Measurements from ENCODE around the gene TMEM63A.
"Not testable (repeated sequence)": the region's sequence is repeated elsewhere in the genome, so short reads cannot be mapped to it uniquely, and the experiment has no call there.

TMEM63A gene

GRCh38 chr1:225888289-225888897, 6.2 kb upstream of the TMEM63A start:
- Histone ChIP-seq H3K79me2 (ENCODE audit: insufficient read depth, low read depth) (no peaks in the 10 kb centered on the region), H3K4me1 (ENCODE audit: low read depth, poor library complexity, severe bottlenecking) (peaks cover 12% of the 10 kb centered on the region), H3K4me2 (no peak overlapping the region), H3K27me3 (ENCODE audit: insufficient read depth, low read depth) (no peaks in the 10 kb centered on the region), H3K9ac (no peak overlapping the region), H3K27ac (no peak overlapping the region), H3K4me3 (IDR thresholded peaks at IDR 0.05; ENCODE audit: insufficient read depth, low read depth, low read length) (no peak overlapping the region), H2AFZ (ENCODE audit: low read depth) (no peak overlapping the region), H4K20me1 (ENCODE audit: insufficient read depth) (no peaks in the 10 kb centered on the region), H3K36me3 (ENCODE audit: insufficient read depth) (no peaks in the 10 kb centered on the region)
- TF ChIP-seq CTCF (conservative IDR thresholded peaks at IDR 0.05; ENCODE audit: low read depth, low read length), result no peak

GRCh38 chr1:225887554-225888288, 5.5 kb upstream of the TMEM63A start:
- H3K36me3 ChIP-seq (ENCODE audit: insufficient read depth); H4K20me1 ChIP-seq (ENCODE audit: insufficient read depth); H3K9ac ChIP-seq; H2AFZ ChIP-seq (ENCODE audit: low read depth); H3K27me3 ChIP-seq (ENCODE audit: insufficient read depth, low read depth); H3K27ac ChIP-seq; H3K79me2 ChIP-seq (ENCODE audit: insufficient read depth, low read depth); H3K4me2 ChIP-seq; H3K4me3 ChIP-seq (IDR thresholded peaks at IDR 0.05; ENCODE audit: insufficient read depth, low read depth, low read length): not testable (repeated sequence)
- H3K4me1 ChIP-seq (ENCODE audit: low read depth, poor library complexity, severe bottlenecking), result peaks cover 16% of the 10 kb centered on the region

GRCh38 chr1:225887030-225887314, 4.8 kb upstream of the TMEM63A start:
- Histone ChIP-seq H3K36me3 (ENCODE audit: insufficient read depth) (no peaks in the 10 kb centered on the region), H3K79me2 (ENCODE audit: insufficient read depth, low read depth) (peaks cover 1% of the 10 kb centered on the region; the same call in 1 of the 2 replicates), H3K27me3 (ENCODE audit: insufficient read depth, low read depth) (no peaks in the 10 kb centered on the region), H3K4me1 (ENCODE audit: low read depth, poor library complexity, severe bottlenecking) (peaks cover 16% of the 10 kb centered on the region), H4K20me1 (ENCODE audit: insufficient read depth) (no peaks in the 10 kb centered on the region), H2AFZ (ENCODE audit: low read depth) (no peak overlapping the region), H3K9ac (no peak overlapping the region), H3K4me3 (IDR thresholded peaks at IDR 0.05; ENCODE audit: insufficient read depth, low read depth, low read length) (no peak overlapping the region), H3K27ac (no peak overlapping the region), H3K4me2 (no peak overlapping the region)
- TF ChIP-seq CTCF (conservative IDR thresholded peaks at IDR 0.05; ENCODE audit: low read depth, low read length), result no peak

- Histone ChIP-seq H3K9ac (no peak overlapping the region), H3K27ac (no peak overlapping the region), H3K4me2 (no peak overlapping the region)
These were observed 4.2 kb upstream of the TMEM63A start for GRCh38 chr1:225886159-225887029.

More at GRCh38 chr1:225886159-225887029, 4.2 kb upstream of the TMEM63A start:
- Histone ChIP-seq H3K79me2 (ENCODE audit: insufficient read depth, low read depth) (peaks cover 5% of the 10 kb centered on the region; the same call in 1 of the 2 replicates), H3K36me3 (ENCODE audit: insufficient read depth) (no peaks in the 10 kb centered on the region), H3K4me1 (ENCODE audit: low read depth, poor library complexity, severe bottlenecking) (peaks cover 18% of the 10 kb centered on the region), H3K27me3 (ENCODE audit: insufficient read depth, low read depth) (no peaks in the 10 kb centered on the region), H2AFZ (ENCODE audit: low read depth) (no peak overlapping the region), H4K20me1 (ENCODE audit: insufficient read depth) (no peaks in the 10 kb centered on the region), H3K4me3 (IDR thresholded peaks at IDR 0.05; ENCODE audit: insufficient read depth, low read depth, low read length) (no peak overlapping the region)
- no peak for TF ChIP-seq CTCF (conservative IDR thresholded peaks at IDR 0.05; ENCODE audit: low read depth, low read length)
